Measurements from ENCODE around the gene ASMTL. TPM values are rescaled to one million over a fixed set of nuclear protein-coding genes. Genes with fewer than 3 reads are reported as not detected.
A peak's percentile ranks its signal among the peaks of the same experiment; 100 is the strongest.

The ASMTL gene
- total and polyA plus RNA-seq, 2 experiments from 2014 or later = 36.5 to 43.8 TPM

DNA sequence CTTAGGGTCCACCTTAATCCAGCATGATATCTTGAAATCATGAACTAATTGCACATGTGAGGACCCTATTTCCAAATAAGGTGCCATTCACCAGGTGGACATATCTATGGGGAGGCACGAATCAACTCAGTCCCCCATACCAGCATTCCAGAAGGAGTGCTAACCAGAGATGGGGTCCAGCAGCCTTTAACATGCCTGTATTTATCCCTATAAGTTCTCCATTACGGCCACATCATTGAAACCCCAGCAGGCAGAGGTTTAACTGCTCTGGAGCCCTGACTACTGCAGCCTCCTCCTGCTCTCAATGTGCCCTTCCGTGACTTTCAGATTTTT lies 3.2 kb upstream of the ASMTL start:
- no peak for DNase-seq (ENCODE audit: low read depth in 1 of 2, low spot score in 1 of 2)
- Histone ChIP-seq H3K27ac (no peak overlapping the region), H3K27me3 (peaks cover 6% of the 10 kb centered on the region), H3K36me3 (no peaks in the 10 kb centered on the region), H3K4me3 (no peak overlapping the region), H3K4me1 (ENCODE audit: low read depth) (no peaks in the 10 kb centered on the region), H3K9me3 (ENCODE audit: low read depth) (no peaks in the 10 kb centered on the region)
- TF ChIP-seq, protein P1, sequence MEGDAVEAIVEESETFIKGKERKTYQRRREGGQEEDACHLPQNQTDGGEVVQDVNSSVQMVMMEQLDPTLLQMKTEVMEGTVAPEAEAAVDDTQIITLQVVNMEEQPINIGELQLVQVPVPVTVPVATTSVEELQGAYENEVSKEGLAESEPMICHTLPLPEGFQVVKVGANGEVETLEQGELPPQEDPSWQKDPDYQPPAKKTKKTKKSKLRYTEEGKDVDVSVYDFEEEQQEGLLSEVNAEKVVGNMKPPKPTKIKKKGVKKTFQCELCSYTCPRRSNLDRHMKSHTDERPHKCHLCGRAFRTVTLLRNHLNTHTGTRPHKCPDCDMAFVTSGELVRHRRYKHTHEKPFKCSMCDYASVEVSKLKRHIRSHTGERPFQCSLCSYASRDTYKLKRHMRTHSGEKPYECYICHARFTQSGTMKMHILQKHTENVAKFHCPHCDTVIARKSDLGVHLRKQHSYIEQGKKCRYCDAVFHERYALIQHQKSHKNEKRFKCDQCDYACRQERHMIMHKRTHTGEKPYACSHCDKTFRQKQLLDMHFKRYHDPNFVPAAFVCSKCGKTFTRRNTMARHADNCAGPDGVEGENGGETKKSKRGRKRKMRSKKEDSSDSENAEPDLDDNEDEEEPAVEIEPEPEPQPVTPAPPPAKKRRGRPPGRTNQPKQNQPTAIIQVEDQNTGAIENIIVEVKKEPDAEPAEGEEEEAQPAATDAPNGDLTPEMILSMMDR (IDR thresholded peaks at IDR 0.05; ENCODE audit: low read depth, low read length) = no peak

DNA sequence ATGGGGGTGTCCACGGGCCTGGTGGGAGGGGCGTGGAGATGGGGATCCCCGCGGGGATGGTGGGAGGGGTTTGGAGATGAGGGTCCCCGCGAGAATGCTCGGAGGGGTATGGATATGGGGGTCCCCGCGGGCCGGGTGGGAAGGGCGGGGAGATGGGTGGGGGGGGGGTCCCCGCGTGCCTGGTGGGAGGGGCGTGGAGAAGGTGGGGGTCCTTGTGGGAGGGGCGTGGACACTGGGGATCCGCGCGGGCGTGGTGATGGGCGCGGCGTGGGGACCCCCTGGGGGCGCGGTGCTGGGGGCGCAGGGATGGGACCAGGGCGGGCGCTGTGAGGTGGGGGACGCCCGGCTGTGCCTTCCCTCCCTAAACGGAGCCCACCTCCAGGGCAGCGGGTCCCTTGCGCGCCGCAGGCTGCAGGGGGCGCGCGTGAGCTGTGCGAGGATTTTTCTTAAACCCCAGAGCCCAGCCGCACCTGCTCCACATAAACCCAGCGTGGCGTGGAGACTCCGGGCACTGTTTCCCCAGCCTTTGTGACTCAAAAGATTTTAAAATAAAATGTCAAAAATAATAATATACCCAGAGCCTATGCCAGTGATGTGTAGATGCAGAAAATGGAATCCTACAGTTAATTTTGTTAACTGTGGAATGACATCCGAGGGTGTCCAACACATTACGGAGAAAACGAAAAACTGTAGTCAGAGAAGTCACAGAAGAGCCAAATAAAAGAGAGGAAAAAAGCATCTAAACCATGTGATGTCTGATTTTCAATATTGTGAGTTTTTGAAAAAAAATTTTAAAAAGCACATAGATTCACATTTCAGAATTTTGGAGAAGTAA lies 1.5 kb upstream of the ASMTL start:
- H3K4me3 ChIP-seq = peak overlapping the region; percentile 21
- DNase-seq (ENCODE audit: low read depth in 1 of 2, low spot score in 1 of 2) = peak; percentile 85
- TF ChIP-seq, protein P1 (IDR thresholded peaks at IDR 0.05; ENCODE audit: low read depth, low read length) = peak; percentile 95
- H3K36me3 ChIP-seq = no peaks in the 10 kb centered on the region
- no peaks in the 10 kb centered on the region for H3K9me3 ChIP-seq (ENCODE audit: low read depth)
- H3K27ac ChIP-seq = no peak overlapping the region
- peaks cover 6% of the 10 kb centered on the region for H3K27me3 ChIP-seq
- H3K4me1 ChIP-seq (ENCODE audit: low read depth) = no peaks in the 10 kb centered on the region

DNA sequence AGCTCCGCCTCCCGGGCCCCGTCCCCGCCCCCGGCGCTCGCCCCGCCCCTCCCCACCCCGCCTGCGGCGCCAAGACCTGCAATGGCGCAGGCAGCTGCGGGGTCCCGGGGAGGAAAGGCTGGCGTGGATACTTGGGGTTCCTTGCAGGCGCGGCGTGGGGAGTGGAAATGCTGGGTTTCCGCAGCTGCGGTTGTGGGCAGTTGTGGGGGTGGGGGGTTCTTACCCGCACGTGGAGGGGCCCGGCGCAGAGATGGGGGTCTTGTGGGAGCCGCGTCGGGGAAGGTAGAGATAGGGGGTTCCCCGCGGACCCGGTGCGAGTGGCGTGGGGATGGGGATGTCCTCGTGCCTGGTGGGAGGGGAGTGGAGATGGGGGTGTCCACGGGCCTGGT lies 680 bp upstream of the ASMTL start:
- H3K27ac ChIP-seq = peak overlapping the region; percentile 64
- TF ChIP-seq, protein P1 (IDR thresholded peaks at IDR 0.05; ENCODE audit: low read depth, low read length) = no peak
- peak overlapping the region; percentile 38 for H3K4me3 ChIP-seq
- DNase-seq (ENCODE audit: low read depth in 1 of 2, low spot score in 1 of 2) = no peak
- H3K4me1 ChIP-seq (ENCODE audit: low read depth) = no peaks in the 10 kb centered on the region
- no peaks in the 10 kb centered on the region for H3K36me3 ChIP-seq
- peaks cover 6% of the 10 kb centered on the region for H3K27me3 ChIP-seq
- no peaks in the 10 kb centered on the region for H3K9me3 ChIP-seq (ENCODE audit: low read depth)

- H3K4me1 ChIP-seq (ENCODE audit: low read depth) = no peaks in the 10 kb centered on the region
- H3K27ac ChIP-seq = no peak overlapping the region
- H3K9me3 ChIP-seq (ENCODE audit: low read depth) = no peaks in the 10 kb centered on the region
- H3K36me3 ChIP-seq = no peaks in the 10 kb centered on the region
- no peak for DNase-seq (ENCODE audit: low read depth in 1 of 2, low spot score in 1 of 2)
- H3K4me3 ChIP-seq = peak overlapping the region; percentile 73
- TF ChIP-seq, protein P1 (IDR thresholded peaks at IDR 0.05; ENCODE audit: low read depth, low read length) = no peak
- H3K27me3 ChIP-seq = peaks cover 6% of the 10 kb centered on the region
Measured at GRCh38 chrX:1451661-1452515, 821 bp downstream of the ASMTL start.

DNA sequence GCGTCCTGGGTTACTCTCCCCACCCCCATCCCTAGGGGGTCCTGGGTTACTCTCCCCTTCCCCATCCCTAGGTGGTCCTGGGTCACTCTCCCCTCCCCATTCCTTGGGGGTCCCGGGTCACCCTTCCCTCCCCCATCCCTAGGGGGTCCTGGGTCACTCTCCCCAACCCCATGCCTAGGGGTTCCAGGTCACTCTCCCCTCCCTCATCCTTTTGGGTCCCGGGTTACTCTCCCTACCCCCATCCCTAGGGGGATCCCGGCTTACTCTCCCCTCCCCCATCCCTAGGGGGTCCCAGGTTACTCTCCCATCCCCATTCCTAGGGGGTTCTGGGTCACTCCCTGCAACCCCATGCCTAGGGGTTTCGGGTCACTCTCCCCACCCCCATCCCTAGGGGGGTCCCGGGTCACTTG lies 1.5 kb downstream of the ASMTL start:
- DNase-seq (ENCODE audit: low read depth in 1 of 2, low spot score in 1 of 2) = no peak
- Histone ChIP-seq H3K4me3 (no peak overlapping the region), H3K36me3 (no peaks in the 10 kb centered on the region), H3K9me3 (ENCODE audit: low read depth) (no peaks in the 10 kb centered on the region), H3K4me1 (ENCODE audit: low read depth) (no peaks in the 10 kb centered on the region), H3K27ac (no peak overlapping the region), H3K27me3 (peaks cover 6% of the 10 kb centered on the region)
- TF ChIP-seq, protein P1 (IDR thresholded peaks at IDR 0.05; ENCODE audit: low read depth, low read length) = no peak

Measured in cardiac muscle cell (in vitro differentiated cells and primary cell).